Vagina (tissue), 2 donors: Measurements from ENCODE around the gene PIH1D1. TPM values are rescaled to one million over a fixed set of nuclear protein-coding genes. Genes with fewer than 3 reads are reported as not detected.

ENCODE experiments used
- DNase-seq, 2 donors: peaks; one replicate each; pipeline ENCODE4 v3.0.0-alpha.2; 2017; ENCODE audit errors: extremely low spot score in 2 of 2
- H3K27ac ChIP-seq: fragments of 200-600 bp; sonication (generic); one replicate; pipeline ENCODE4 v1.5.1; 2019
- H3K27me3 ChIP-seq: fragments of 200-600 bp; sonication (generic); one replicate; pipeline ENCODE4 v1.5.1; 2019
- H3K36me3 ChIP-seq, 2 donors: fragments of 200-600 bp; sonication (generic); one replicate each; pipeline ENCODE4 v1.5.1; 2017 to 2019
- H3K4me1 ChIP-seq: fragments of 200-600 bp; sonication (generic); one replicate; pipeline ENCODE4 v1.5.1; 2019
- H3K4me3 ChIP-seq, 2 donors: fragments of 200-600 bp; sonication (generic); 1 replicate in 1 of 2; 2 replicates in 1 of 2; pipeline ENCODE4 v1.5.1; 2016 to 2019
- H3K9me3 ChIP-seq: fragments of 200-600 bp; sonication (generic); one replicate; pipeline ENCODE4 v1.5.1; 2019
- CTCF ChIP-seq, 3 experiments: fragments of 450-650 bp in 2 of 3; fragments of 200-600 bp in 1 of 3; sonication (generic) in 1 of 3; IDR thresholded peaks; one replicate each; pipeline ENCODE4 v1.5.1; 2017 to 2019; ENCODE audit warnings: antibody characterized with exemption in 3 of 3, mild to moderate bottlenecking in 2 of 3, moderate library complexity in 2 of 3
- POLR2A ChIP-seq, 2 donors: fragments of 450-650 bp; IDR thresholded peaks; one replicate each; pipeline ENCODE4 v1.6.1; 2017; ENCODE audit warnings: antibody characterized with exemption in 2 of 2, mild to moderate bottlenecking in 2 of 2, moderate library complexity in 2 of 2
- POLR2AphosphoS5 ChIP-seq, 2 donors: sonication (generic); formaldehyde crosslinking; IDR thresholded peaks; one replicate each; pipeline ENCODE4 v1.9.0; 2017; ENCODE audit warnings: antibody characterized with exemption in 2 of 2, mild to moderate bottlenecking in 2 of 2, low read depth in 1 of 2; ENCODE audit not compliant: insufficient read depth in 1 of 2
- intact Hi-C: fragments of 100-400 bp; cut with DNase I; formaldehyde crosslinking; loops from one replicate; pipeline ENCODE4 v1.15.1; 2023
- total RNA-seq: library from RNA; depleted of rRNA; stranded (reverse); fragments of >200 nt; gene quantifications from one replicate; pipeline ENCODE4 v1.2.3, GENCODE V29; 2016

PIH1D1 gene
- total RNA-seq, 1 donor from 2014 or later, result 96.3 TPM

DNA sequence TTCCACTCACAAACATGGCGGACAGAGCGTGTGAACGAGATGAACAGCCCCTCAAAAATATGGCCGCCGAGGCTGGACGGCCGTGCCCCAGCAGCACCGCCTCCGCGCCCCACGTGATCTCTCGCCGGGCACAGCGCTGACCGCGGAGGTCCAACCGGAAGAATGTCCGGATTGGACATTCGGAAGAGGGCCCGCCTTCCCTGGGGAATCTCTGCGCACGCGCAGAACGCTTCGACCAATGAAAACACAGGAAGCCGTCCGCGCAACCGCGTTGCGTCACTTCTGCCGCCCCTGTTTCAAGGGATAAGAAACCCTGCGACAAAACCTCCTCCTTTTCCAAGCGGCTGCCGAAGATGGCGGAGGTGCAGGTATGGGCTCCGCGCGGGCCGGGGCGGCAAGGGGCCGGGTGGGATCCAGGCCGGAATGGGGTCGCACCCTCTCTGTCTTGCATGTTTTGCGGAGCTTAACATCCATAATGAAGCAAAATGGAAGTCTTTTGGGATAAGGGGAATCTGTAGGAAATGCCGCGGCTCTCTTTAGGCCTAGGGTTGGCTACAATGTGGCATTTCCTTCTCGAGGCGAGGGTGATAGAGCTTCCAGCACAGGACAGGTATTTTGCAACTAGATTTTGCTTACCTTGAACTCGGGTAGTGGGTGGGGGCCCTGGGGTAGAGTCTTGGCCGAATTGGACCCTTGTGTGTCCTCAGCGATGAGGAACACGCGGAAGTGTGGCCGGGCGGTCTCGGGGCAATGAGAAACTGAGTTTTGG is 35.8 kb upstream of the PIH1D1 start, which contains the start of gene RPL13A:
RPL13A (plus strand) TSS at position 332 of the 769 bp plus-strand sequence; CDS start at position 354, 22 bp downstream.
- Histone ChIP-seq H3K27ac (peak within 1 kb of the TSS; percentile 93), H3K9me3 (no peaks in the 10 kb centered on the region), H3K4me1 (peaks cover 33% of the 10 kb centered on the region), H3K36me3 (peaks cover 0 to 36% of the 10 kb centered on the region in 2 donors), H3K27me3 (no peaks in the 10 kb centered on the region), H3K4me3 (peak within 1 kb of the TSS; percentile 82 to 96)
- peak; percentile 99 for DNase-seq
- intact Hi-C loops, result no loop called here
- TF ChIP-seq POLR2AphosphoS5 (IDR thresholded peaks at IDR 0.05; ENCODE audit: insufficient read depth in 1 of 2, low read depth in 1 of 2) (peak; percentile 100), POLR2A (IDR thresholded peaks at IDR 0.05) (peak in 1 of 2 donors; percentile 96), CTCF (IDR thresholded peaks at IDR 0.05) (no peak)

DNA sequence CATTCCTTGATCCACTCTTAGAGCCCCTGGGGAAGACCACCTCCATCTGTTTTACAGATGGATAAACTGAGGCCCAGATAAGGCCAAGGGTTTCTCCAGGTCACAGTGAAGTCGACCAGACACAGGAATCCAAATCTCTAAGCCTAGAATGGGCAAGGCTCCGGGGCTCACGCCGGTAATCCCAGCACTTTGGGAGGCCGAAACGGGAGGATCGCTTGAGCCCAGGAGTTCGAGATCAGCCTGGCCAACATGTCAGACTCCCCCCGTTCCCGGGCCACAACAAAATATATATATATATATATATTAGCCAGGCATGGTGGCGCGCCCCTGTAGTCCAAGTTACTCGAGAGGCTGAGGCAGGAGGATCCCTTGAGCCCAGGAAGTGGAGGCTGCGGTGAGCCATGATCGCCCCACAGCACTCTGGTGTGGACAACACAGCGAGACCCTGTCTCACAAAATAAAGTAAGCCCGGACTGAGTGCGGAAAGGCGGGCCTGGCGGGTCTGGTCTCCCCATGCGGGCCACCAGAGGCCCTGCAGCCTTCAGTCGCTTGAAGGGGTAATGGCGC is 35.2 kb upstream of the PIH1D1 start:
- Histone ChIP-seq H3K36me3 (peaks cover 0 to 29% of the 10 kb centered on the region in 2 donors), H3K27me3 (no peaks in the 10 kb centered on the region), H3K4me1 (peaks cover 33% of the 10 kb centered on the region), H3K4me3 (peak overlapping the region; percentile 82 to 96), H3K27ac (peak overlapping the region; percentile 77), H3K9me3 (no peaks in the 10 kb centered on the region)
- intact Hi-C loops, result no loop called here
- no peak for DNase-seq
- TF ChIP-seq CTCF (IDR thresholded peaks at IDR 0.05), result no peak
- no peak for TF ChIP-seq POLR2AphosphoS5 (IDR thresholded peaks at IDR 0.05; ENCODE audit: insufficient read depth in 1 of 2, low read depth in 1 of 2)
- TF ChIP-seq POLR2A (IDR thresholded peaks at IDR 0.05), result no peak

- no peak overlapping the region for H3K4me3 ChIP-seq
- peaks cover 33% of the 10 kb centered on the region for H3K4me1 ChIP-seq
- H3K9me3 ChIP-seq, result no peaks in the 10 kb centered on the region
- peaks cover 0 to 24% of the 10 kb centered on the region in 2 donors for H3K36me3 ChIP-seq
- H3K27ac ChIP-seq, result peak overlapping the region; percentile 77
- TF ChIP-seq CTCF (IDR thresholded peaks at IDR 0.05) (no peak), POLR2A (IDR thresholded peaks at IDR 0.05) (no peak), POLR2AphosphoS5 (IDR thresholded peaks at IDR 0.05; ENCODE audit: insufficient read depth in 1 of 2, low read depth in 1 of 2) (no peak)
- no peak for DNase-seq
- intact Hi-C loops, result no loop called here
- H3K27me3 ChIP-seq, result no peaks in the 10 kb centered on the region
These were observed 34.6 kb upstream of the PIH1D1 start for GRCh38 chr19:49486232-49486631.

DNA sequence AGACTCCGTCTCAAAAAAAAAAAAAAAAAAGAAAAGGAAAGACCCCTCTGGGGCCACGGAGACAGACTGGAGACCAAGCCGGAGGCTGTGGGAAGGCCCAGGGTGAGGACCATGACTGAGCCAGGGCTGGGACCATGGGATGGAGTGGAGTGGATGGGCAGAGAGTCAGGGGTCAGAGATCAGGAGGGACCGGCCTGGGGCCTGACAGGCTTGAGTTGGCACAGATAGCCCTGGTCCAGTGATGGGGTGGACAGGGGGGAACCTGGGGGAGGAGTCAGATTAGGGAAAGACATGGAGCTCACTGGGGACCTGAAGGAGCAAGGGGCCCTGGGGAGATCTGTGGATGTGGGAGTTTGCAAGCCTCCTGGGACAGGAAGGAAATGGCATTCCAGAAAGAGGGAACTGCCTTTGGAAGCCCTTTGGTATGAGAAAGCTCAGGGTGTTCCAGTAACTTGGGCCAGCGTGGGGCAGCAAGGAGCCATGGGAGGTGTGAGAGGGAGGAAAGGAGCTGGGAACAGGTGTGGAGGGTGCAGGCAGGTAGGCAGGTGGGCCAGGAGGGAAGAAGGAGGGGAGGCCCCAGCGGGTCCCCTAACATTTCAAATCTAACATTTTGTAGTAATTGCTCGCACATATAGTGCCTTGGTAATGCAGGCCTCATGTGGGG is 29.5 kb upstream of the PIH1D1 start:
- intact Hi-C loops, result no loop called here
- H3K36me3 ChIP-seq, result peaks cover 0 to 7% of the 10 kb centered on the region in 2 donors
- H3K4me3 ChIP-seq, result no peak overlapping the region
- H3K27me3 ChIP-seq, result no peaks in the 10 kb centered on the region
- no peaks in the 10 kb centered on the region for H3K4me1 ChIP-seq
- TF ChIP-seq POLR2A (IDR thresholded peaks at IDR 0.05) (no peak), POLR2AphosphoS5 (IDR thresholded peaks at IDR 0.05; ENCODE audit: insufficient read depth in 1 of 2, low read depth in 1 of 2) (no peak), CTCF (IDR thresholded peaks at IDR 0.05) (no peak)
- no peaks in the 10 kb centered on the region for H3K9me3 ChIP-seq
- DNase-seq, result no peak
- H3K27ac ChIP-seq, result no peak overlapping the region
